ENCODE measurements around the gene RCAN2.

Gene RCAN2

DNA sequence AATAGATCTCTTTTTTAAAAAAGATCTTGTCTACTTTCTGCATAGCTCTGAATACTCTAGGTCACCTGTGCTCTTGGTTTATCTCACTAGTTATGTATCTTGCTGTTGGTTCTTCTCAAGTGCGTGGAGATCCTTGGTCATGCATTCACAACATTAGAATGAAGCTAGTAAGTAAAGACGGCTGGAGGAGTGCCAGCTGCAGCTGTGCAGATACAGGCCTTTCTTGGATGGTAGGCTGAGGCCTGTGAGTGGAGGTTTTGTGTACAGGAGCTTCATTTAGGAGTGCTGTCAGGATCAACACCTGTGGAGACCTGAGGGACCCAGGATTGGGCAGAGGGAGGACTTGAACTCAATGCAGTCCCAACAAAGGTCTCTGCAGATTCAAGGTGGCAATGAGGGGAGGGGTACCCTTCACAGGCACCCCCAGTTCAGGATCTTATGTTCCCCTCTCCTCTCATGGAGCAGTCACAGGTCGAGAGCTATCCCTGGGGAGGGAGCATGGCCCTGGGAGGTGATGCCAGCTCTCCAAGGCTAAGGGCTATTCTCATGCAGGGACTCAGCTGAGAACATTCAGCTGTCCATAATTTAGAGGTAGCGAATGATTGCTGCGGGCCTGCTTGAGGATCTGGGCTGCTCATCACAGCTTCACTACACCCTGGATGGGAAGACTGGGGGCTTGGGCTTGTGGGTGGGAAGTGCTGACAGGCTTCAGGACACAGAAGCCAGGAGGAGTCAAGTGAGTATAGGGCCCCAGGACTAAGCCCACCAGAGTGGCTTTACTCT, 221.6 kb downstream of the RCAN2 start:
- Histone ChIP-seq H3K4me2 (ENCODE audit: low read depth, low read length) (no peak overlapping the region), H3K79me2 (ENCODE audit: low read length) (no peaks in the 10 kb centered on the region), H3F3A (ENCODE audit: insufficient read depth, low read length) (no peaks in the 10 kb centered on the region), H2AFZ (ENCODE audit: low read length) (no peak overlapping the region), H3K27ac (ENCODE audit: low read length) (no peak overlapping the region), H3K9me3 (replicated peaks; ENCODE audit: insufficient read depth, low read length) (no peaks in the 10 kb centered on the region), H3K4me1 (ENCODE audit: low read length) (no peaks in the 10 kb centered on the region), H3K27me3 (replicated peaks; ENCODE audit: insufficient read depth, low read length) (no peaks in the 10 kb centered on the region), H3K9ac (ENCODE audit: low read length) (no peak overlapping the region), H4K20me1 (ENCODE audit: insufficient read depth, low read length) (no peaks in the 10 kb centered on the region), H3K9me2 (replicated peaks; ENCODE audit: insufficient read depth, low read length) (no peaks in the 10 kb centered on the region), H3K36me3 (replicated peaks; ENCODE audit: insufficient read depth, low read length) (no peaks in the 10 kb centered on the region), H3K4me3 (ENCODE audit: low read length) (no peak overlapping the region)
- TF ChIP-seq EZH2phosphoT487 (IDR thresholded peaks at IDR 0.05; ENCODE audit: low read length) (no peak), EZH2 (optimal IDR thresholded peaks at IDR 0.05; ENCODE audit: low read depth, low read length) (no peak), CTCF (IDR thresholded peaks at IDR 0.05; ENCODE audit: low read length) (no peak)
- DNase-seq, result no peak

- no peak overlapping the region for H3K4me2 ChIP-seq (ENCODE audit: low read depth, low read length)
- H3K27me3 ChIP-seq (replicated peaks; ENCODE audit: insufficient read depth, low read length), result no peaks in the 10 kb centered on the region
- no peak overlapping the region for H3K27ac ChIP-seq (ENCODE audit: low read length)
- no peak overlapping the region for H3K9ac ChIP-seq (ENCODE audit: low read length)
- no peaks in the 10 kb centered on the region for H3F3A ChIP-seq (ENCODE audit: insufficient read depth, low read length)
- H3K79me2 ChIP-seq (ENCODE audit: low read length), result no peaks in the 10 kb centered on the region
- H3K4me1 ChIP-seq (ENCODE audit: low read length), result no peaks in the 10 kb centered on the region
- DNase-seq, result no peak
- no peaks in the 10 kb centered on the region for H3K9me3 ChIP-seq (replicated peaks; ENCODE audit: insufficient read depth, low read length)
- no peak overlapping the region for H3K4me3 ChIP-seq (ENCODE audit: low read length)
- no peaks in the 10 kb centered on the region for H3K36me3 ChIP-seq (replicated peaks; ENCODE audit: insufficient read depth, low read length)
- no peaks in the 10 kb centered on the region for H4K20me1 ChIP-seq (ENCODE audit: insufficient read depth, low read length)
- no peak for TF ChIP-seq CTCF (IDR thresholded peaks at IDR 0.05; ENCODE audit: low read length)
- TF ChIP-seq EZH2phosphoT487 (IDR thresholded peaks at IDR 0.05; ENCODE audit: low read length), result no peak
- TF ChIP-seq EZH2 (optimal IDR thresholded peaks at IDR 0.05; ENCODE audit: low read depth, low read length), result no peak
- no peak overlapping the region for H2AFZ ChIP-seq (ENCODE audit: low read length)
- no peaks in the 10 kb centered on the region for H3K9me2 ChIP-seq (replicated peaks; ENCODE audit: insufficient read depth, low read length)
These were observed 223.7 kb downstream of the RCAN2 start for GRCh38 chr6:46267515-46267914.

GRCh38 chr6:46265373-46265772, 225.9 kb downstream of the RCAN2 start:
- Histone ChIP-seq H3K36me3 (replicated peaks; ENCODE audit: insufficient read depth, low read length) (no peaks in the 10 kb centered on the region), H4K20me1 (ENCODE audit: insufficient read depth, low read length) (no peaks in the 10 kb centered on the region), H3K27ac (ENCODE audit: low read length) (no peak overlapping the region), H3K4me3 (ENCODE audit: low read length) (no peak overlapping the region), H3K9me2 (replicated peaks; ENCODE audit: insufficient read depth, low read length) (no peaks in the 10 kb centered on the region), H3K4me2 (ENCODE audit: low read depth, low read length) (no peak overlapping the region), H3F3A (ENCODE audit: insufficient read depth, low read length) (no peaks in the 10 kb centered on the region), H3K4me1 (ENCODE audit: low read length) (no peaks in the 10 kb centered on the region), H3K9ac (ENCODE audit: low read length) (no peak overlapping the region), H2AFZ (ENCODE audit: low read length) (no peak overlapping the region), H3K9me3 (replicated peaks; ENCODE audit: insufficient read depth, low read length) (no peaks in the 10 kb centered on the region), H3K27me3 (replicated peaks; ENCODE audit: insufficient read depth, low read length) (no peaks in the 10 kb centered on the region), H3K79me2 (ENCODE audit: low read length) (no peaks in the 10 kb centered on the region)
- DNase-seq, result no peak
- TF ChIP-seq CTCF (IDR thresholded peaks at IDR 0.05; ENCODE audit: low read length), result no peak
- no peak for TF ChIP-seq EZH2 (optimal IDR thresholded peaks at IDR 0.05; ENCODE audit: low read depth, low read length)
- TF ChIP-seq EZH2phosphoT487 (IDR thresholded peaks at IDR 0.05; ENCODE audit: low read length), result no peak
